ENCODE data around the gene ZNF503.

ZNF503 gene, protein sequence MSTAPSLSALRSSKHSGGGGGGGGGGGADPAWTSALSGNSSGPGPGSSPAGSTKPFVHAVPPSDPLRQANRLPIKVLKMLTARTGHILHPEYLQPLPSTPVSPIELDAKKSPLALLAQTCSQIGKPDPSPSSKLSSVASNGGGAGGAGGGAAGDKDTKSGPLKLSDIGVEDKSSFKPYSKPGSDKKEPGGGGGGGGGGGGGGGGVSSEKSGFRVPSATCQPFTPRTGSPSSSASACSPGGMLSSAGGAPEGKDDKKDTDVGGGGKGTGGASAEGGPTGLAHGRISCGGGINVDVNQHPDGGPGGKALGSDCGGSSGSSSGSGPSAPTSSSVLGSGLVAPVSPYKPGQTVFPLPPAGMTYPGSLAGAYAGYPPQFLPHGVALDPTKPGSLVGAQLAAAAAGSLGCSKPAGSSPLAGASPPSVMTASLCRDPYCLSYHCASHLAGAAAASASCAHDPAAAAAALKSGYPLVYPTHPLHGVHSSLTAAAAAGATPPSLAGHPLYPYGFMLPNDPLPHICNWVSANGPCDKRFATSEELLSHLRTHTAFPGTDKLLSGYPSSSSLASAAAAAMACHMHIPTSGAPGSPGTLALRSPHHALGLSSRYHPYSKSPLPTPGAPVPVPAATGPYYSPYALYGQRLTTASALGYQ

DNA sequence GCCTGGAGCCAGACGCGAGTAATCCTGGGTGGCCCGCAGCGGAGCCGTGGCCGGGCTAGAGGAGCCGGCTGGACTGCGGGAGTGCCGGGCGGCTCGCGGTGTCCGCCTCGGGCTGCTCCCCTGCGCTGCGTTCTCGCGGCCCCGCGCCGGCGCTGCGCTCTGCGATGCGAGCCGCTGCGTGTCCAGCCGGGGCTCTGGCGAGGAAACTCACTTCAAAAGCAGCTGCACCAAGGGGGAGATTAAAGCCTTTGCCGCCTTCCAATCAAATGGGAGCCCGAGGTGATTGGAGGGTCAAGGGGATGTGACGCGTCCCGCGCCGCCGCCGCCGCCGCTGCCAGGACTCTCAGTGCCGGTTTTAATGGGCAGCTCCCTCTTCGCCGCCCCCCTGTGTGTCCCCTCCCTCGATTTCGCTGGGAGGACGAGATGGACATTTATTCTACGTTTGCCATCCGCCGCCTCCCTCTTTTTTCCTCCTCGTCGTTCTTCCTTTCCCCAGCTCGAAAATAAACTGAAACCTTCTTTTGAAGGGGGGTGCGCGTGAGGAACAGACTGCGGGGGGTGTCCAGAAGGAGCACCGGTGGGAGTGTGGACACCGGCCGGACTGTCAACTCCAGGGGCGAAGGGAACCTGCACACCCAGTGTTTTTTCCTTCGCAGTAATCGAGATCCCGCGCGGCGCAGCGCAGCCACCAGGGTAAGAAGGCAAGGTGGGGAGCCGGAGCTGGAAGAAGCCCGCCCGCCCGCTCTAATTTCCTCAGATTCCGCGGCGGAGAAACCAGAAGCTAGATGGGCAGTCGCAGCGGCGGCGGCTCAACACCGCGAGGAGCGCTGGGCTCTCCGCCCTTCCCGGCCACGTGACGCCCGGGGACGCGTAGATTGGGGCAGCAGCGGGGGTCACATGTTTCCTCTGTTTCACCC, at the start of gene ZNF503:
TSS of gene ZNF503 (minus strand) at position 196 of the 917 bp plus-strand sequence. CDS start 345 bp downstream, outside the sequence.
- DNase-seq (ENCODE audit: extremely low read depth, low read depth): peak; percentile 97
- TF ChIP-seq, protein P1, sequence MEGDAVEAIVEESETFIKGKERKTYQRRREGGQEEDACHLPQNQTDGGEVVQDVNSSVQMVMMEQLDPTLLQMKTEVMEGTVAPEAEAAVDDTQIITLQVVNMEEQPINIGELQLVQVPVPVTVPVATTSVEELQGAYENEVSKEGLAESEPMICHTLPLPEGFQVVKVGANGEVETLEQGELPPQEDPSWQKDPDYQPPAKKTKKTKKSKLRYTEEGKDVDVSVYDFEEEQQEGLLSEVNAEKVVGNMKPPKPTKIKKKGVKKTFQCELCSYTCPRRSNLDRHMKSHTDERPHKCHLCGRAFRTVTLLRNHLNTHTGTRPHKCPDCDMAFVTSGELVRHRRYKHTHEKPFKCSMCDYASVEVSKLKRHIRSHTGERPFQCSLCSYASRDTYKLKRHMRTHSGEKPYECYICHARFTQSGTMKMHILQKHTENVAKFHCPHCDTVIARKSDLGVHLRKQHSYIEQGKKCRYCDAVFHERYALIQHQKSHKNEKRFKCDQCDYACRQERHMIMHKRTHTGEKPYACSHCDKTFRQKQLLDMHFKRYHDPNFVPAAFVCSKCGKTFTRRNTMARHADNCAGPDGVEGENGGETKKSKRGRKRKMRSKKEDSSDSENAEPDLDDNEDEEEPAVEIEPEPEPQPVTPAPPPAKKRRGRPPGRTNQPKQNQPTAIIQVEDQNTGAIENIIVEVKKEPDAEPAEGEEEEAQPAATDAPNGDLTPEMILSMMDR (IDR thresholded peaks at IDR 0.05; ENCODE audit: low read depth, low read length): peak; percentile 13

DNA sequence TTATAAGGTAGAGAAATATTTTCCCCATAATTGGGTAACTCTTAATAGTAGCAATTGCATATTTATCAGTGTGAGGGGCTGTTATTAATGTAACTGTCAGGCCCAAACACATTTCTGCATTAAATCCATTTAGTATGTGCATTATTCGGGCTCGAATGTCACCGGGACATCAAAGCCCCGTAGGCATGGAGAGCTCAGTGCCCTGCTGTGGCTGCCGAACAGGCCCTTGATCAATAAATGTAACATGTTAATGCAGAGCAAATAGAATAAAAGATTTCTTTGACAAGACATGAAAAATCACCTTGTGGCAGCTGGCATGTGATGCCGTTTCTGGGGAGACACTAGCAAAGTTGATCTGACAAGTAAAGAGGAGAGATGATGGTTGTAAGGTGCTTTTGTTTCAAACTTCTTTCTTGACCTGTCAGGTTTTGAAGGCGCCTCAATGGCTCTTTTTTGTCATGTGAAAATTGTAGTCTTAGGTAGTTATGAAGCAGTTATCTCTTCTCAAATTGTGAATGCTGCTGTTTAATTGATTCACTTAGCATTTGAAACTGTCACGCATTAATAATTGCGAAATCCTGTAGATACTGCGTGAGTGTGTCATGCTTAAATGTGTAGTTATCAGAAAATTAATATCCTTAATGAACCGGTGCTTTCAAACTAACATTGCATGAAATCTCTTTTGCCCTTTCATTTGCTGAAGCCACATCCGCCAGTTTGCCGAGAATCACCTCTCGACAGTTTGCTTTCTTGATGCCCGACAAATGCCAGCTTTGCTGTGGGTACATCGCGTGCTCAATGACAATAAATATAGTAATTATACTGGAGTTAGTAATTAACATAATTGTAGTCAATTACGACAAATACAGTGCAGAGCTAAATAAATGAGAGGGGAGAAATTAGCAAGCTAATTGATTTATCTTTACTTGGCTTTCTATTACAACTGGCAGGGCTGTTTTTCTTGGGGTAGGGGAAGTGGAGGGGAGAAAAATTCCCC, 49.4 kb upstream of the ZNF503 start:
- TF ChIP-seq, protein P1 (IDR thresholded peaks at IDR 0.05; ENCODE audit: low read depth, low read length): no peak
- no peak for DNase-seq (ENCODE audit: extremely low read depth, low read depth)

DNA sequence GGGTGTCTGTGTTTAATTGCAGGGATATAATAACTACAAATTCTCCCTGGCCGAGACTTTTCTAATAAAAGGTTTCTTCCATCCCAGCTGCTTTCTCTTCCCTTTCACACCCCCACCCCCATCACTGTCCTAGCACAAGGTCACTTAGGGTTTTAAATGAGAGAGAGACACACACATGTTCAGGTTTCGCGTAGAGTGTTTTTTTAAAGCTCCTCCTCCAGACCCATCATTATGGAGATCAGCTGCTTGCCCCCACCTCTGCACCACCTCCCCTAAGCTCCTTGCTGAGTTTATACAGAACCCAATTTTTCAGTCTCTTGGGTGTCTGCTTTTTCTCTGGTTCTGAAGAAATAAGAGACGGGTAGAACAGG, 48.5 kb upstream of the ZNF503 start:
- TF ChIP-seq, protein P1 (IDR thresholded peaks at IDR 0.05; ENCODE audit: low read depth, low read length): no peak
- no peak for DNase-seq (ENCODE audit: extremely low read depth, low read depth)

DNA sequence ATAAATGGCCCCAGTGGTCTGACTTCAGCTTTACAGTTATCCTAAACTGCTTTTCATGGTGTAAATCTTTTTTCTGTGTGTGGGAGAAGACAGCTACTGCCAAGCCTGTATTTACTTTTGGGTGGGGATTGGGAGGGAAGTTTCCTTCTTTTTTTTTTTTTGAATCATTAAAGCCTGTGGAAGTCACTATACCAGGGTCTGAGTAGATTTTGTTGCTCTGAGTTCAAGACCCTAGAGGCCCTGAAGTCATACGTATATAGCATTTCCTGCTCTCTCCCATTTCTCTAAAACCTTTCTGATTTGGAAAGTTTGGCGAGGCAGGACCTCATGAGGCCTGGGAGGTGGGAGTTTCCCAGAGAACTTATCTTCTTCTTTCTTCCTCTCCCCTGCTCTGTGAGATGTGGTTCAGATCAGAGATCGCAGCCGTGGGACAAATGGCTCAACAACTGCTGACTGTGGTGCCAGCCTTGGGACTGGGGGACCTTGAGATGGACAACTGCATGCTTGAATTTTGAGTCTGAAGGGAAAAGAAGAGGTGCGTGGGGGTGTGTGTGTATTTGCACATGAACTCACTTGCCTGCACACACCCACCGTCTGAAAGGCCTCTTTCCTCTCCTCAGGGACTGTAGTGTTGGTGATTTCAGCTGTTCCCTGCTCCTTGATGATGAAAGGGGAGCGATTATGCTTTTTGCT, 48.0 kb upstream of the ZNF503 start:
- TF ChIP-seq, protein P1 (IDR thresholded peaks at IDR 0.05; ENCODE audit: low read depth, low read length): no peak
- DNase-seq (ENCODE audit: extremely low read depth, low read depth): no peak

DNA sequence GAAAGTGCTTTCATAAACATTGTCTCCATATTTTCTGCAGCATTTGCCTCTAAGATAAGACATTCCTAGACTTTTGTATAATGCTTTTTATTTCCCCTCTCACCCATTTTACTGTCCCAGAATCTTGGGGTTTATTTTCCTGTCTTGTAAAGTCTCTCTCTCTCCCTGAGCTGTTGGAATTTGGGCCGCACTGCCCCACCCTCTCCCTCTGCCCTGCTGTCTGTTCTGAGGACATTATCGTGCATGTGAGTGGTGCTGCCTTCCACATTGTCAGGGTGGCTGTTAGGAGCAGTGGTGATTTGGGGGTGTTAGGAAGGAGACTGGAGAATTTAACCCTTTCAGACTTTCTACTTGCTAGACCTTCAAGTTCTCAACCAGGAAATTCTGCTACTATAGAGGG, 46.6 kb upstream of the ZNF503 start:
- TF ChIP-seq, protein P1 (IDR thresholded peaks at IDR 0.05; ENCODE audit: low read depth, low read length): no peak
- no peak for DNase-seq (ENCODE audit: extremely low read depth, low read depth)

DNA sequence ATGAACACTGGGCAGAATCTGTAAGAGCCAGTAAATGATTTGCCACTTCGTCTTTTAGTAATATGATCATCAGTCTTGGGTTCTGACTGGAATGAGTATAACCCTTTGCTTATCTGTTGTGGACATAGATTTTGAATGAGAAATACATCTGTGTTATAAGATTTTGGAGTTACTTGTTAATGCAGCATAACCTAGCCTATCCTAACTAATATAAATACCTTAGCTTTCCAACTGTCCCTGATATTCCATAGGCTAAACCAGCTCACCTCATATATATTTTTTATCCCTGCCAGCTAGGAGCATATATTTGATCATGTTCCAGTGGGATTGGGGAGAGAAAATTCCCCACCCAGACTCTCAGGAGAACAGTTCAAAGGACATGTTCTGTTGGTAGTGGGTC, 44.9 kb upstream of the ZNF503 start:
- TF ChIP-seq, protein P1 (IDR thresholded peaks at IDR 0.05; ENCODE audit: low read depth, low read length): no peak
- no peak for DNase-seq (ENCODE audit: extremely low read depth, low read depth)
